Cardiac fibroblast (primary cell): ENCODE results near the gene C17orf114.

Source experiments
- DNase-seq, 2 donors: peaks; one replicate each; pipeline versions ENCODE4 v3.0.0 to v3.0.0-alpha.2; 2010; ENCODE audit warnings: low read depth in 2 of 2
- H3K4me3 ChIP-seq, 2 donors: replicated peaks in 1 of 2; 1 replicate in 1 of 2; 2 replicates in 1 of 2; pipeline ENCODE4 v1.5.1; 2011; ENCODE audit warnings: low read depth in 2 of 2, low read length in 2 of 2, mild to moderate bottlenecking in 2 of 2, moderate library complexity in 1 of 2
- TF ChIP-seq, protein P1 (sequence below): IDR thresholded peaks from one replicate; pipeline ENCODE4 v1.5.1; 2011; ENCODE audit warnings: low read depth, mild to moderate bottlenecking, low read length, inconsistent platforms

Gene C17orf114

DNA sequence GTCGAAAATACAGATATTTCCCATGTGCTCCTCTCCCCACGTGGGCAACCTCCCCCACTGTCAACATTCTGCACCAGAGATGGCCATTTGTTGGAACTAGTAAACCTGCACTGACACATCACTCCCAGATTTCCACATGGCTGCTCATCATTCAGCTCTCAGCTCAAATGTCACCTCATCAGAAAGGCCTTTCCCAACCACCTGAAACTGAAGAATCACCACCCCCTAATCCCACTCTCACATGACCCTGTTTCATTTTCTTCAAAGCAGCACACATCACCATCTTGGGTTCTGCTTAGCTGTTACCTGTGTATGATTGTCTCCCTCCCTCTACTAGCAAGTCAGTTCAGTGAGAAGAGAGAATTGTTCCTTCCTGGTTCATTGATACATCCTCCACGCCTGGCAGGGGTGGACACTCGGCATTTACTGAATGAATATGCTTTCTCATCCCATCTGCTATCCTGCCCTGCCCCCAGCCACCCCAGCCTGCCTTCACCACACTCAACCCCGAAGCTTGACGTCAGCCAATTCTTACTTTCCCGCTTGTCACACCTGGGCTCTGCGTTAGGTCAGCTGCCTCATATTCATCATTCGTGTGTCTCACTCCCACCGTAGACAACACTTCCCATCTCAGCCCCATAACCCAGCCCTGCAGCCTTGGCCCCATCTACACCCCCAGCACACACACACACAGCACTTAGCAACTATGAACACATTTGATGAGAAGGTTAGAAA, 1.5 kb downstream of the C17orf114 start:
- TF ChIP-seq, protein P1, sequence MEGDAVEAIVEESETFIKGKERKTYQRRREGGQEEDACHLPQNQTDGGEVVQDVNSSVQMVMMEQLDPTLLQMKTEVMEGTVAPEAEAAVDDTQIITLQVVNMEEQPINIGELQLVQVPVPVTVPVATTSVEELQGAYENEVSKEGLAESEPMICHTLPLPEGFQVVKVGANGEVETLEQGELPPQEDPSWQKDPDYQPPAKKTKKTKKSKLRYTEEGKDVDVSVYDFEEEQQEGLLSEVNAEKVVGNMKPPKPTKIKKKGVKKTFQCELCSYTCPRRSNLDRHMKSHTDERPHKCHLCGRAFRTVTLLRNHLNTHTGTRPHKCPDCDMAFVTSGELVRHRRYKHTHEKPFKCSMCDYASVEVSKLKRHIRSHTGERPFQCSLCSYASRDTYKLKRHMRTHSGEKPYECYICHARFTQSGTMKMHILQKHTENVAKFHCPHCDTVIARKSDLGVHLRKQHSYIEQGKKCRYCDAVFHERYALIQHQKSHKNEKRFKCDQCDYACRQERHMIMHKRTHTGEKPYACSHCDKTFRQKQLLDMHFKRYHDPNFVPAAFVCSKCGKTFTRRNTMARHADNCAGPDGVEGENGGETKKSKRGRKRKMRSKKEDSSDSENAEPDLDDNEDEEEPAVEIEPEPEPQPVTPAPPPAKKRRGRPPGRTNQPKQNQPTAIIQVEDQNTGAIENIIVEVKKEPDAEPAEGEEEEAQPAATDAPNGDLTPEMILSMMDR, result no peak
- no peak overlapping the region for H3K4me3 ChIP-seq
- DNase-seq, result no peak

DNA sequence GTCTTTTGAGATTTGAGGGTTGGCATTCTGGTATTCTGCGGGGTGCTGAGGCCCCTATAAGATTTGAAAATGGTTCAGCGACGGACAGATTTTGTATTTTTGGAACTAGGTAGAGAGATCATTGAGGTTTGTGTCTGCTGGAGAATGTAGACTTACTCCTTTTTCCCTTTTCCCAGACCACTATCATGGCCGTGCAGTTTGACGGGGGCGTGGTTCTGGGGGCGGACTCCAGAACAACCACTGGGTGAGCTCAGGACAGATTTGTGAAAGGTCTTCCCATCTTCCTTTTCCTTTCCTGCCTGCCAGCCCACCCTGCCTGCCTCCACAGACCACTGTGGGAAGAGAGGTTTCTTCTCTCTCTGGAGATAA, 5.6 kb downstream of the C17orf114 start:
- peak; percentile 47 to 55 for DNase-seq

DNA sequence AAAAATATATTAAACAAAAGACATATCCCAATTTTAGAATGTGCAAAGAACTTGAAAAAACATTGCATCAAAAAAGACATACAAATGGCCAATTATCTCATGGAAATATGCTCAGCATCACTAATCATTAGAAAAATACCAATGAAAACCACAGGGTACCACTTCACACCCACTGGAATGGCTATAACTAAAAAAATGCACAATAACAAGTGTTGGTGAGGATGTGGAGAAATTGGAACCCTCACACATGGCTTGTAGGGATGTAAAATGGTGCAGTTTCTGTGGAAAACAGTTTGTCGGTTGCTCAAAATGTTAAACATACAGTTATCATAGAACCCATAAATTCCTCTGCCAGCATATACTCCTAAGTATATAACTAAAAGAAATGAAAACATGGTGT, 7.0 kb downstream of the C17orf114 start:
- no peak overlapping the region for H3K4me3 ChIP-seq

More for the DNA sequence above, 5.6 kb downstream of the C17orf114 start:
- TF ChIP-seq, protein P1, result no peak
- H3K4me3 ChIP-seq, result peak overlapping the region; percentile 81 to 93

DNA sequence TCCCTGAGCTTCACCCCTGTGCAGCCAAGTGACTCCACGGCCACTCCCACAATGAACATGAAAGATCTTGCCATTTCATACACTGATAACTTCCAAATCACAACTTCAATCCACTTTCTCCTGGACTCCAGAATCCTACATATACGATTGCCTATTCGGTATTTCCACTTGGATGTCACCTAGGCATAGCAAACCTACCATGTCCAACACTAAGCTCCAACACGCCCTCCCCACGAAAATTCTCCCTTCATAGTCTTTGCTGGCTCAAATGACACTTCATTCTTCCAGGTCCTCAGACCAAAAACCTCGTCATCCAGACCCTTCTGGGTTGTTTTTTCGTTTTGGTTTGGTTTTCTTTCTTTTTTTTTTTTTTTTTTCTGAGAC, 11.4 kb downstream of the C17orf114 start:
- peak overlapping the region; percentile 48 to 65 for H3K4me3 ChIP-seq
- DNase-seq, result no peak
- TF ChIP-seq, protein P1, result no peak

More for the DNA sequence above, 7.0 kb downstream of the C17orf114 start:
- DNase-seq, result no peak
- TF ChIP-seq, protein P1, result no peak

DNA sequence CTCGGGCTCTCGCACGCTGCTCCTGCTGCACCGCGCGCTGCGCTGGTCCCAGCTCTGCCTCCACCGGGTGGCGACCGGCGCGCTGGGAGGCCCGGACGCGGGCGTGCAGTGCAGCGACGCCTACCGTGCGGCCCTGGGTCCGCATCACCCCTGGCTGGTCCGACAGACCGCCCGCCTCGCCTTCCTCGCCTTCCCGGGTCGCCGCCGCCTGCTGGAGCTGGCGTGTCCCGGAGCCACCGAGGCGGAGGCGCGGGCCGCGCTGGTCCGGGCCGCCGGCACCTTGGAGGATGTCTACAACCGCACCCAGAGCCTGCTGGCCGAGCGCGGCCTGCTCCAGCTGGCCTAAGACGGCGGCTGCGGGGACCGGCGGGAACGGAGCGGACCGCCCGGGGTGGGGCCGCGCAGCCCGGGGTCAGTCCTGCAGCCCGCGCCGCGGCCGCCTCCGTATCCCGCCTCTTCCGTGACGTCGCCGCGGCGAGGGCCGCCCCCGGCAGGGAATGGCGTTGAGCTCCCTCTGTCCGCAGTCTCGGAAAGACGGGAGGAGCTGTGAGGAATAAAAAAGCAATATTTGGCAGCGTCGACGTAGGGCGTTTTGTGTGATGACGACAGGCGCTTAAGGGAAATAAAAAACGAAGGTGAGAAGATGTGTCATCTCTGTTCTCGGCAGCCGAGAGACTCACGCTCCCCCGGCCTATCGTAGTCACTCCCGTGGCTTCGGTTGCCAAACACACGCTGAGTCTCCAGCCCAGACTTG, 12.0 kb downstream of the C17orf114 start:
- peak overlapping the region; percentile 48 to 65 for H3K4me3 ChIP-seq

DNA sequence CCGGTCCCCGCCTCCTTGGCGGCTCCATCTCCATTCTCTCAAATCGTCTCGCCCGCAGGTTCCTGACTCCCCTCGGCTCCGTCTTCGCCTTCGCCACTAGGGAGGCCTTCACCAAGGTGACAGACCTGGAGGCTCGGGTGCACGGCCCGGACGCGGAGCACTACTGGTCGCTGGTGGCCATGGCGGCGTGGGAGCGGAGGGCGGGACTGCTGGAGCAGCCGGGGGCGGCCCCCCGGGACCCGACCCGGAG, 12.5 kb downstream of the C17orf114 start:
- peak overlapping the region; percentile 65 for H3K4me3 ChIP-seq
- DNase-seq, result no peak
- TF ChIP-seq, protein P1, result no peak

More for the DNA sequence above, 12.0 kb downstream of the C17orf114 start:
- TF ChIP-seq, protein P1, result peak; percentile 45
- peak; percentile 88 to 97 for DNase-seq
